ENCODE results near the gene PLIN4. TPM values are rescaled to one million over a fixed set of nuclear protein-coding genes. Genes with fewer than 3 reads are reported as not detected.

The PLIN4 gene
- total and polyA plus RNA-seq, 9 of the 15 experiments (the other 6 are each of a cell fraction or from before 2014, with no cell fraction given) = 0.04 to 0.16 (median 0.07) TPM; not detected in 3

- H2AFZ ChIP-seq (ENCODE audit: low read depth, low read length) = no peak overlapping the region
- DNase-seq (ENCODE audit: extremely low read depth in 1 of 4, low spot score in 3 of 4) (no peak), FAIRE-seq (no peak), ATAC-seq (no peak)
- H3K27me3 ChIP-seq (ENCODE audit: control insufficient read depth in 2 of 2, insufficient read depth in 2 of 2, low read length in 2 of 2) = no peaks in the 10 kb centered on the region
- ChIA-PET CTCF (ENCODE audit: low intra/inter-chr PET ratio) (no interaction called here), POLR2A (interaction anchor here (1.3 kb wide), 1 partner anchor 33 kb away, joined by 3 read pairs; no protein-coding TSS in a partner anchor)
- intact Hi-C loops (cut with micrococcal nuclease) (no loop called here), in situ Hi-C loops (cut with MboI) (no loop called here)
- no peaks in the 10 kb centered on the region for H3K79me2 ChIP-seq (ENCODE audit: control insufficient read depth, insufficient read depth, low read length)
- peaks cover 0 to 71% of the 10 kb centered on the region in 2 experiments; a peak in 2 of 5 replicates for H3K4me1 ChIP-seq (replicated peaks in 1 of 2; ENCODE audit: control insufficient read depth in 2 of 2, insufficient read depth in 2 of 2, low read length in 2 of 2)
- peaks cover 5% of the 10 kb centered on the region; the same call in 1 of the 2 replicates for H4K20me1 ChIP-seq (replicated peaks; ENCODE audit: control insufficient read depth, insufficient read depth, low read length)
- H3K4me3 ChIP-seq = no peak overlapping the region
- peaks cover 3% of the 10 kb centered on the region for H3K9me1 ChIP-seq (ENCODE audit: control insufficient read depth, insufficient read depth, low read length)
- H3K9ac ChIP-seq (ENCODE audit: insufficient read depth in 1 of 2, low read depth in 2 of 2, low read length in 2 of 2) = no peak overlapping the region
- no peak overlapping the region for H3K27ac ChIP-seq (ENCODE audit: extremely low read depth, low read depth, low read length)
- no peak overlapping the region for H3K4me2 ChIP-seq (ENCODE audit: insufficient read depth, low read length)
- WGBS (ENCODE audit: insufficient coverage, low coverage, missing lambda C conversion rate) = 83% methylated on average over 10 of the region's 10 CpGs
- H3K36me3 ChIP-seq (ENCODE audit: control insufficient read depth, insufficient read depth, low read length) = peaks cover 22% of the 10 kb centered on the region; the same call in 1 of the 3 replicates
- no peaks in the 10 kb centered on the region for H3K9me3 ChIP-seq (replicated peaks; ENCODE audit: control insufficient read depth, insufficient read depth, low read depth, low read length)
- no TSS peak for BruUV-seq (replicated peaks)
- TF ChIP-seq MEIS2 (IDR thresholded peaks at IDR 0.05; ENCODE audit: partially characterized antibody) = no peak
- TF ChIP-seq SRSF7 (optimal IDR thresholded peaks at IDR 0.05; ENCODE audit: low read depth, low read length) = no peak
- TF ChIP-seq DNMT1 (IDR thresholded peaks at IDR 0.05) = no peak
- no peak for TF ChIP-seq TRIM25 (IDR thresholded peaks at IDR 0.05; ENCODE audit: borderline replicate concordance)
- no peak for TF ChIP-seq MAZ (CRISPR knock-in tag; conservative IDR thresholded peaks at IDR 0.05 in 1 of 2, IDR thresholded peaks at IDR 0.05 in 1 of 2)
- no peak for TF ChIP-seq NFATC3 (IDR thresholded peaks at IDR 0.05)
- no peak for TF ChIP-seq BRF2 (IDR thresholded peaks at IDR 0.05; ENCODE audit: borderline replicate concordance, insufficient read depth, insufficient read length)
- TF ChIP-seq ARID3B (CRISPR knock-in tag; IDR thresholded peaks at IDR 0.05; ENCODE audit: borderline replicate concordance) = no peak
- no peak for TF ChIP-seq ASH1L (IDR thresholded peaks at IDR 0.05; ENCODE audit: borderline replicate concordance, low read depth, partially characterized antibody)
- TF ChIP-seq ATF4 (CRISPR knock-in tag; IDR thresholded peaks at IDR 0.05) = no peak
- no peak for TF ChIP-seq E2F6 (IDR thresholded peaks at IDR 0.05; ENCODE audit: borderline replicate concordance in 1 of 2, extremely low read depth in 1 of 2, insufficient read depth in 1 of 2, insufficient read length in 1 of 2, low read depth in 1 of 2, low read length in 1 of 2, poor library complexity in 1 of 2, severe bottlenecking in 1 of 2)
- no peak for TF ChIP-seq NBN (IDR thresholded peaks at IDR 0.05; ENCODE audit: low read depth)
- no peak for TF ChIP-seq NEUROD1 (IDR thresholded peaks at IDR 0.05; ENCODE audit: borderline replicate concordance, low read depth, low read length, partially characterized antibody)
- no peak for TF ChIP-seq HOXB6 (CRISPR knock-in tag; IDR thresholded peaks at IDR 0.05; ENCODE audit: borderline replicate concordance)
Measured at GRCh38 chr19:4503825-4504170, 14.5 kb downstream of the PLIN4 start.

Measured in K562 (cell line).